GM18499 (cell line): ENCODE measurements around the gene DNM1L.
A peak's percentile ranks its signal among the peaks of the same experiment; 100 is the strongest.

ENCODE experiments used
- ATAC-seq: cut with Tn5 transposase; IDR thresholded peaks from one replicate; pipeline ENCODE4 v1.9.1; 2021; ENCODE audit warnings: moderate number of reproducible peaks; ENCODE audit not compliant: insufficient read depth, unreplicated experiment

Gene DNM1L

GRCh38 chr12:32679091-32679919, at the start of gene DNM1L:
Gene DNM1L (plus strand): TSS chr12:32679301. CDS start chr12:32679364, 63 bp downstream.
- peak; percentile 91 for ATAC-seq

GRCh38 chr12:32641287-32641901, 37.7 kb upstream of the DNM1L start:
- no peak for ATAC-seq

GRCh38 chr12:32644431-32644830, 34.7 kb upstream of the DNM1L start:
- ATAC-seq, result no peak

- no peak for ATAC-seq
Observed at GRCh38 chr12:32647275-32647674, 31.8 kb upstream of the DNM1L start.

GRCh38 chr12:32650508-32650907, 28.6 kb upstream of the DNM1L start:
- no peak for ATAC-seq

- ATAC-seq, result no peak
Observed at GRCh38 chr12:32651151-32651955, 27.7 kb upstream of the DNM1L start.

- no peak for ATAC-seq
Observed at GRCh38 chr12:32651956-32652210, 27.2 kb upstream of the DNM1L start.

GRCh38 chr12:32659908-32660440, 19.1 kb upstream of the DNM1L start:
- ATAC-seq, result no peak

- no peak for ATAC-seq
Observed at GRCh38 chr12:32661706-32662105, 17.4 kb upstream of the DNM1L start.

GRCh38 chr12:32662665-32663064, 16.4 kb upstream of the DNM1L start:
- no peak for ATAC-seq

- ATAC-seq, result no peak
Observed at GRCh38 chr12:32666018-32666417, 13.1 kb upstream of the DNM1L start.

GRCh38 chr12:32669584-32669983, 9.5 kb upstream of the DNM1L start:
- no peak for ATAC-seq

- ATAC-seq, result no peak
Observed at GRCh38 chr12:32671930-32672780, 6.9 kb upstream of the DNM1L start.

- no peak for ATAC-seq
Observed at GRCh38 chr12:32679920-32680237, 778 bp downstream of the DNM1L start.

GRCh38 chr12:32680787-32681186, 1.7 kb downstream of the DNM1L start:
- no peak for ATAC-seq

- no peak for ATAC-seq
Observed at GRCh38 chr12:32681272-32681671, 2.2 kb downstream of the DNM1L start.

GRCh38 chr12:32686340-32686739, 7.2 kb downstream of the DNM1L start:
- ATAC-seq, result no peak

- no peak for ATAC-seq
Observed at GRCh38 chr12:32688786-32689185, 9.7 kb downstream of the DNM1L start.

GRCh38 chr12:32690927-32691326, 11.8 kb downstream of the DNM1L start:
- ATAC-seq, result no peak

- no peak for ATAC-seq
Observed at GRCh38 chr12:32692358-32692757, 13.3 kb downstream of the DNM1L start.
